Vagina (tissue), 2 donors: Measurements from ENCODE around the gene PAX7. TPM values are rescaled to one million over a fixed set of nuclear protein-coding genes. Genes with fewer than 3 reads are reported as not detected.

Experiments used
- DNase-seq, 2 donors: peaks; one replicate each; pipeline ENCODE4 v3.0.0-alpha.2; 2017; ENCODE audit errors: extremely low spot score in 2 of 2
- H3K27ac ChIP-seq: fragments of 200-600 bp; sonication (generic); one replicate; pipeline ENCODE4 v1.5.1; 2019
- H3K27me3 ChIP-seq: fragments of 200-600 bp; sonication (generic); one replicate; pipeline ENCODE4 v1.5.1; 2019
- H3K36me3 ChIP-seq, 2 donors: fragments of 200-600 bp; sonication (generic); one replicate each; pipeline ENCODE4 v1.5.1; 2017 to 2019
- H3K4me1 ChIP-seq: fragments of 200-600 bp; sonication (generic); one replicate; pipeline ENCODE4 v1.5.1; 2019
- H3K4me3 ChIP-seq, 2 donors: fragments of 200-600 bp; sonication (generic); 1 replicate in 1 of 2; 2 replicates in 1 of 2; pipeline ENCODE4 v1.5.1; 2016 to 2019
- H3K9me3 ChIP-seq: fragments of 200-600 bp; sonication (generic); one replicate; pipeline ENCODE4 v1.5.1; 2019
- POLR2A ChIP-seq, 2 donors: fragments of 450-650 bp; IDR thresholded peaks; one replicate each; pipeline ENCODE4 v1.6.1; 2017; ENCODE audit warnings: antibody characterized with exemption in 2 of 2, mild to moderate bottlenecking in 2 of 2, moderate library complexity in 2 of 2
- POLR2AphosphoS5 ChIP-seq, 2 donors: sonication (generic); formaldehyde crosslinking; IDR thresholded peaks; one replicate each; pipeline ENCODE4 v1.9.0; 2017; ENCODE audit warnings: antibody characterized with exemption in 2 of 2, mild to moderate bottlenecking in 2 of 2, low read depth in 1 of 2; ENCODE audit not compliant: insufficient read depth in 1 of 2
- intact Hi-C: fragments of 100-400 bp; cut with DNase I; formaldehyde crosslinking; loops from one replicate; pipeline ENCODE4 v1.15.1; 2023
- total RNA-seq: library from RNA; depleted of rRNA; stranded (reverse); fragments of >200 nt; gene quantifications from one replicate; pipeline ENCODE4 v1.2.3, GENCODE V29; 2016
- TF ChIP-seq, protein P1 (sequence below), 3 experiments: fragments of 450-650 bp in 2 of 3; fragments of 200-600 bp in 1 of 3; sonication (generic) in 1 of 3; IDR thresholded peaks; one replicate each; pipeline ENCODE4 v1.5.1; 2017 to 2019; ENCODE audit warnings: antibody characterized with exemption in 3 of 3, mild to moderate bottlenecking in 2 of 3, moderate library complexity in 2 of 3

The PAX7 gene
- total RNA-seq, 1 donor from 2014 or later = not detected

DNA sequence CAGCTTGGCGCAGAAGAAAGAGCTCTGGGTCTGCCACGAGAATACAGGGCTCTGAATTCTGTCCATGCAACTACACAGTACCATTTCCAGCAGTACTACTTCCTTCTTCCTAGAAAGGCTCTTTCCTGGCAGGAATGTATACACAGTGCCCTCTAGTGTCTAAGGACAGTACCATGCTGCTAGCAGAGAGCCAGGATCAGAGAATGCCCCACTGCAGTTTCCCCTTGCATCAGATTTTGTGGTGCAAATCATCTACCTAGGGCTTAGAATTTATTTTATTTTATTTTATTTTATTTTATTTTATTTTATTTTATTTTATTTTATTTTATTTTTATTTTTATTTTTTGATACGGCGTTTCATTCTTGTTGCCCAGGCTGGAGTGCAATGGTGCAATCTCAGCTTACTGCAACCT lies 50.8 kb downstream of the PAX7 start:
- TF ChIP-seq, protein P1, sequence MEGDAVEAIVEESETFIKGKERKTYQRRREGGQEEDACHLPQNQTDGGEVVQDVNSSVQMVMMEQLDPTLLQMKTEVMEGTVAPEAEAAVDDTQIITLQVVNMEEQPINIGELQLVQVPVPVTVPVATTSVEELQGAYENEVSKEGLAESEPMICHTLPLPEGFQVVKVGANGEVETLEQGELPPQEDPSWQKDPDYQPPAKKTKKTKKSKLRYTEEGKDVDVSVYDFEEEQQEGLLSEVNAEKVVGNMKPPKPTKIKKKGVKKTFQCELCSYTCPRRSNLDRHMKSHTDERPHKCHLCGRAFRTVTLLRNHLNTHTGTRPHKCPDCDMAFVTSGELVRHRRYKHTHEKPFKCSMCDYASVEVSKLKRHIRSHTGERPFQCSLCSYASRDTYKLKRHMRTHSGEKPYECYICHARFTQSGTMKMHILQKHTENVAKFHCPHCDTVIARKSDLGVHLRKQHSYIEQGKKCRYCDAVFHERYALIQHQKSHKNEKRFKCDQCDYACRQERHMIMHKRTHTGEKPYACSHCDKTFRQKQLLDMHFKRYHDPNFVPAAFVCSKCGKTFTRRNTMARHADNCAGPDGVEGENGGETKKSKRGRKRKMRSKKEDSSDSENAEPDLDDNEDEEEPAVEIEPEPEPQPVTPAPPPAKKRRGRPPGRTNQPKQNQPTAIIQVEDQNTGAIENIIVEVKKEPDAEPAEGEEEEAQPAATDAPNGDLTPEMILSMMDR (IDR thresholded peaks at IDR 0.05) = no peak
- no peak for TF ChIP-seq POLR2AphosphoS5 (IDR thresholded peaks at IDR 0.05; ENCODE audit: insufficient read depth in 1 of 2, low read depth in 1 of 2)
- TF ChIP-seq POLR2A (IDR thresholded peaks at IDR 0.05) = no peak
- intact Hi-C loops = no loop called here
- no peaks in the 10 kb centered on the region for H3K27me3 ChIP-seq

DNA sequence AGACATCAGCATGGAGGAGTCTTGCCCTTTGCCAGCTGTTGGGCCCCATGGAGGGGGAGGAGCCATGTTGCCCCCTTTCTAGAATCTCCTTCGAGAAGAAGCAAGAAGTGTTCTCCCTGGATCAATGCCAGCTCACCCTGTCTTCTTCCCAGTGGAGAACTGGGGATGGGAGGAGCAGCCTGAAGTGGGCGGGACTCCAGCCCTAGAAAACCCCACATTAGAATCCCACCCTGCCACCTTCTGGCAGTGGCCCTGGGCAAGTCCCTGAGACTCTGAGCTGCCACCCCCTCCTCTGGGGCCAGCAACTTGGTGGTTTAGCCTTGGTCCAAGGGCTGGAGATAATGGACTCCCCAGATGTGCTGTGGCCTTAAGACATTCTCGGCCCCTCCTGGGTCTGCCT lies 51.7 kb downstream of the PAX7 start:
- Histone ChIP-seq H3K27me3 (no peaks in the 10 kb centered on the region), H3K4me3 (no peak overlapping the region), H3K27ac (no peak overlapping the region), H3K4me1 (no peaks in the 10 kb centered on the region), H3K36me3 (no peaks in the 10 kb centered on the region), H3K9me3 (no peaks in the 10 kb centered on the region)
- no peak for TF ChIP-seq POLR2A (IDR thresholded peaks at IDR 0.05)
- TF ChIP-seq POLR2AphosphoS5 (IDR thresholded peaks at IDR 0.05; ENCODE audit: insufficient read depth in 1 of 2, low read depth in 1 of 2) = no peak
- TF ChIP-seq, protein P1 (IDR thresholded peaks at IDR 0.05) = no peak
- intact Hi-C loops = no loop called here
- DNase-seq = no peak

More for the DNA sequence above, 50.8 kb downstream of the PAX7 start:
- Histone ChIP-seq H3K4me1 (no peaks in the 10 kb centered on the region), H3K36me3 (no peaks in the 10 kb centered on the region), H3K27ac (no peak overlapping the region), H3K9me3 (no peaks in the 10 kb centered on the region), H3K4me3 (no peak overlapping the region)
- DNase-seq = no peak

DNA sequence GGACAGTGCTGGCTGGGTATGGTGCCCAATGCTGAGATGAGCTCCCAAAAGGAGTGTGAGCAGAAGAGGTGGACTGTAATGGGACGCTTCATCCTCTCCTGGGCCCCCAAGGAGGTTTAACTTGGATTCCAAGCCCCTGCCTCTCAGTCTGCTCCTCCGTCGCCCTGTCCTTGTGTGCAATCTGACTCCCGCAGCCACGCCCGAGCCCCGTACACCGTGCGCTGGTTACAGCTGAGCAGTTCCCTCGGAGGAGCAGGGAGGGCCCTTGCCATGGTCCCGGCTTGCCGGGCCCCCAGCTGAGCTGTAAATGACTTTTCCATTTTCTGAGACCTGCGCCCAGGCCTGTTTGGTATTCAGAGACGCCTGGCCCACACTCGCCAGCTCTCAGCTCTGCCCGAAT lies 53.7 kb downstream of the PAX7 start:
- Histone ChIP-seq H3K36me3 (no peaks in the 10 kb centered on the region), H3K27ac (no peak overlapping the region), H3K9me3 (no peaks in the 10 kb centered on the region), H3K4me1 (no peaks in the 10 kb centered on the region), H3K27me3 (no peaks in the 10 kb centered on the region), H3K4me3 (no peak overlapping the region)
- no peak for DNase-seq
- intact Hi-C loops = no loop called here
- TF ChIP-seq POLR2A (IDR thresholded peaks at IDR 0.05) (no peak), POLR2AphosphoS5 (IDR thresholded peaks at IDR 0.05; ENCODE audit: insufficient read depth in 1 of 2, low read depth in 1 of 2) (no peak)
- TF ChIP-seq, protein P1 (IDR thresholded peaks at IDR 0.05) = no peak

DNA sequence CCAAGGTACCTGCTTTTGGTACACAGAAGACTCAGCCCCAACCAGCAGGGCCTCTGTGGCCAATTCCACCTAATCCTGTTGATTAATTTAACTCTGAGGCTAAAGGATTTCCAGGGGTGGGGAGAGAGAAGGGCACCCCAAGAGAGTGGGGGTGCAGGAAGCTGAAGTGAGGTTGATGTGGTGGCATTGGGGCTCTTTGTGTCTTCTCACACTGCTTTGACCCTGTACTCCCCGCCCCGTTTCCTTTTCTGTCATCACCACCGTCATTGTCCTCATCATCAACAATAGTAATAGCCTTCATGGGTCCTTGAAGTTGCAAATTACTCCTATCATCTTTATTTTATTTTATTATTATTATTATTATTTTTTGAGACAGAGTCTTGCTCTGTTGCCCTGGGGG lies 55.9 kb downstream of the PAX7 start:
- H3K27me3 ChIP-seq = no peaks in the 10 kb centered on the region
- intact Hi-C loops = no loop called here
- no peaks in the 10 kb centered on the region for H3K4me1 ChIP-seq
- H3K36me3 ChIP-seq = no peaks in the 10 kb centered on the region
- H3K9me3 ChIP-seq = no peaks in the 10 kb centered on the region
- no peak overlapping the region for H3K4me3 ChIP-seq
- no peak overlapping the region for H3K27ac ChIP-seq
- no peak for DNase-seq
- TF ChIP-seq POLR2A (IDR thresholded peaks at IDR 0.05) = no peak
- TF ChIP-seq, protein P1 (IDR thresholded peaks at IDR 0.05) = no peak
- TF ChIP-seq POLR2AphosphoS5 (IDR thresholded peaks at IDR 0.05; ENCODE audit: insufficient read depth in 1 of 2, low read depth in 1 of 2) = no peak

DNA sequence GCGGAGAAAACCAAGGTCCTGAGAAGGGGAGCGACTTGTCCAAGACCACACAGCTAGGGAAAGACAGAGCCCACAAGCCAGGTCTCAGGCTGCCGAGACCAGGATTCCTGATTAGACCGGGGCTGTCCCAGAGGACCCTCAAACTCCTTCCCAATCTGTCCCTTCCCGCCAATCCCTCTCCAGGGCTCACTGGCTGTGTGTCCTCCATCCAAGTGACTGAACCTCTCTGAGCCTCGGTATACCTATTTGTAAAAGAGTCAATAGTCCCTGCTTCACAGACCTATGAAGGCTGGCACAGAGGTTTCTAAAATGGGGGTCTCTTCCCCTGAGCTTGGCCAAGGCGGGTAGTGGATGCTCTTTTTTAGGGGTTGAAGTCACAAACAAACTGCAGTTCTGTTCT lies 56.6 kb downstream of the PAX7 start:
- no peaks in the 10 kb centered on the region for H3K27me3 ChIP-seq
- TF ChIP-seq POLR2A (IDR thresholded peaks at IDR 0.05) (no peak), POLR2AphosphoS5 (IDR thresholded peaks at IDR 0.05; ENCODE audit: insufficient read depth in 1 of 2, low read depth in 1 of 2) (no peak)
- TF ChIP-seq, protein P1 (IDR thresholded peaks at IDR 0.05) = no peak
- intact Hi-C loops = no loop called here

More for the DNA sequence above, 56.6 kb downstream of the PAX7 start:
- Histone ChIP-seq H3K36me3 (no peaks in the 10 kb centered on the region), H3K4me3 (no peak overlapping the region), H3K27ac (no peak overlapping the region), H3K4me1 (no peaks in the 10 kb centered on the region), H3K9me3 (no peaks in the 10 kb centered on the region)
- DNase-seq = no peak
